A549 (cell line): ENCODE measurements around the gene RHBDL2. TPM values are rescaled to one million over a fixed set of nuclear protein-coding genes. Genes with fewer than 3 reads are reported as not detected.

ENCODE experiments used
- ATAC-seq, 2 experiments: fragments of 200-7000 bp in 1 of 2; fragments of >200 bp in 1 of 2; cut with Nextera tagmentation in 1 of 2; cut with Tn5 transposase in 1 of 2; 3 replicates each; pipeline versions ENCODE4 v1.8.0 to v1.9.1; 2018 to 2020; ENCODE audit warnings: mild to moderate bottlenecking in 1 of 2, moderate library complexity in 1 of 2
- CTCF ChIA-PET: fragments of 300-600 bp; sonication (Branson Sonifier 250); formaldehyde crosslinking; extraction: SDS; loops from one replicate; lab custom pipeline; 2021; ENCODE audit warnings: antibody characterized with exemption, inconsistent platforms; lab: Yijun Ruan, JAX
- POLR2A ChIA-PET: fragments of 350-600 bp; formaldehyde crosslinking; extraction: SDS; loops from one replicate; lab custom pipeline; 2021; ENCODE audit warnings: antibody characterized with exemption, inconsistent platforms; lab: Yijun Ruan, JAX
- DNase-seq, 2 experiments: peaks; one replicate each; pipeline versions ENCODE4 v3.0.0 to v3.0.0-alpha.2; 2011 to 2016; ENCODE audit warnings: low read depth in 1 of 2, low spot score in 1 of 2
- FAIRE-seq: peaks from 2 replicates; lab custom pipeline; 2011; peaks lifted over from hg19 to GRCh38; lab: Jason Lieb, UNC
- H3K27ac ChIP-seq, 2 experiments: fragments of >200 bp; sonication (Bioruptor Twin); formaldehyde crosslinking; 3 replicates each; pipeline ENCODE4 v1.5.1; 2016 to 2017
- H3K4me1 ChIP-seq: fragments of >200 bp; sonication (Bioruptor Twin); formaldehyde crosslinking; 3 replicates; pipeline ENCODE4 v1.6.1; 2016
- H3K4me2 ChIP-seq: fragments of >200 bp; sonication (Bioruptor Twin); formaldehyde crosslinking; 3 replicates; pipeline ENCODE4 v1.6.1; 2016
- H3K4me3 ChIP-seq: fragments of >200 bp; sonication (Bioruptor Twin); formaldehyde crosslinking; 3 replicates; pipeline ENCODE4 v1.5.1; 2016
- H3K9me3 ChIP-seq: fragments of >200 bp; sonication (Bioruptor Twin); formaldehyde crosslinking; 3 replicates; pipeline ENCODE4 v1.6.1; 2016
- BHLHE40 ChIP-seq: IDR thresholded peaks from 2 replicates; pipeline ENCODE4 v1.6.1; 2012; ENCODE audit warnings: low read depth, low read length, inconsistent platforms
- CEBPB ChIP-seq, 2 experiments: fragments of >200 bp in 1 of 2; sonication (Bioruptor Twin) in 1 of 2; formaldehyde crosslinking in 1 of 2; IDR thresholded peaks; 2 replicates each; pipeline ENCODE4 v1.6.1; 2012 to 2016
- CHD4 ChIP-seq: fragments of 200-600 bp; sonication (generic); IDR thresholded peaks from 2 replicates; pipeline ENCODE4 v1.6.1; 2016; ENCODE audit warnings: antibody characterized with exemption, mild to moderate bottlenecking, borderline replicate concordance
- EHMT2 ChIP-seq: fragments of 200-600 bp; sonication (generic); IDR thresholded peaks from 2 replicates; pipeline ENCODE4 v1.6.1; 2016; ENCODE audit warnings: antibody characterized with exemption, low read depth, mild to moderate bottlenecking, moderate library complexity
- FOSL2 ChIP-seq, 2 experiments: fragments of 450-650 bp in 1 of 2; fragments of >200 bp in 1 of 2; sonication (Bioruptor Twin) in 1 of 2; formaldehyde crosslinking; IDR thresholded peaks; 2 replicates each; pipeline versions ENCODE4 v1.5.0 to v1.6.1; 2016 to 2020; ENCODE audit warnings: mild to moderate bottlenecking in 1 of 2, moderate library complexity in 1 of 2
- FOXS1 ChIP-seq: fragments of 250-450 bp; sonication (Bioruptor Pico); IDR thresholded peaks from 2 replicates; pipeline ENCODE4 v1.5.0; 2020; ENCODE audit warnings: mild to moderate bottlenecking, moderate library complexity
- GATA3 ChIP-seq: IDR thresholded peaks from 2 replicates; pipeline ENCODE4 v1.6.1; 2012; ENCODE audit warnings: borderline replicate concordance
- HDAC2 ChIP-seq: fragments of 200-600 bp; sonication (generic); IDR thresholded peaks from 2 replicates; pipeline ENCODE4 v1.6.1; 2016
- KDM5A ChIP-seq: fragments of 200-600 bp; sonication (generic); IDR thresholded peaks from 2 replicates; pipeline ENCODE4 v1.6.1; 2016; ENCODE audit warnings: antibody characterized with exemption, mild to moderate bottlenecking
- MAFK ChIP-seq: fragments of 450-650 bp; IDR thresholded peaks from 2 replicates; pipeline ENCODE4 v1.6.1; 2014; ENCODE audit not compliant: partially characterized antibody
- NR3C1 ChIP-seq: fragments of >200 bp; sonication (Bioruptor Twin); formaldehyde crosslinking; IDR thresholded peaks from 3 replicates; pipeline ENCODE4 v1.6.1; 2017
- PHF8 ChIP-seq: fragments of 200-600 bp; sonication (generic); IDR thresholded peaks from 2 replicates; pipeline ENCODE4 v1.6.1; 2016; ENCODE audit warnings: low read depth, mild to moderate bottlenecking, antibody characterized with exemption, moderate library complexity, borderline replicate concordance
- POLR2A ChIP-seq: IDR thresholded peaks from 2 replicates; pipeline ENCODE4 v1.6.1; 2012; ENCODE audit warnings: mild to moderate bottlenecking, low read length
- RARB ChIP-seq: fragments of 250-450 bp; sonication (Bioruptor Pico); IDR thresholded peaks from 2 replicates; pipeline ENCODE4 v1.8.0; 2021; ENCODE audit warnings: mild to moderate bottlenecking, moderate library complexity
- SMC3 ChIP-seq: fragments of >200 bp; sonication (Bioruptor Twin); formaldehyde crosslinking; IDR thresholded peaks from 3 replicates; pipeline ENCODE4 v1.6.1; 2018; ENCODE audit warnings: inconsistent platforms
- WGBS: methylation state at CpG from one replicate; pipeline ENCODE4 v1.1.6; 2017; ENCODE audit errors: missing lambda C conversion rate; 5-methylcytosine and 5-hydroxymethylcytosine counted together
- polyA plus RNA-seq, 4 experiments: library from polyadenylated mRNA; depleted of rRNA in 3 of 4; stranded (reverse); fragments of >200 nt; fragmentation: RNase III in 1 of 4; extraction: RNeasy Plus Mini Kit Qiagen cat#74134 plus additional on column Dnase treatment in 1 of 4; gene quantifications; 2 replicates in 3 of 4; 3 replicates in 1 of 4; pipeline ENCODE4 v1.2.3, GENCODE V29; 2011 to 2017
- TF ChIP-seq, protein P1 (sequence below): fragments of 250-450 bp; sonication (Bioruptor Pico); IDR thresholded peaks from 2 replicates; pipeline ENCODE4 v1.5.0; 2021; ENCODE audit warnings: mild to moderate bottlenecking, moderate library complexity, borderline replicate concordance
- TF ChIP-seq, protein P2 (sequence below): fragments of 450-650 bp; IDR thresholded peaks from 2 replicates; pipeline ENCODE4 v1.6.1; 2014; ENCODE audit warnings: antibody characterized with exemption
- TF ChIP-seq, protein P3 (sequence below): IDR thresholded peaks from 2 replicates; pipeline ENCODE4 v1.6.1; 2012
- TF ChIP-seq, protein P4 (sequence below): fragments of 200-600 bp; sonication (generic); IDR thresholded peaks from 2 replicates; pipeline ENCODE4 v1.6.1; 2016; ENCODE audit warnings: antibody characterized with exemption, mild to moderate bottlenecking, moderate library complexity
- TF ChIP-seq, protein P5 (sequence below): fragments of >200 bp; sonication (Bioruptor Twin); formaldehyde crosslinking; IDR thresholded peaks from 3 replicates; pipeline ENCODE4 v1.6.1; 2016
- TF ChIP-seq, protein P6 (sequence below): IDR thresholded peaks from 2 replicates; pipeline ENCODE4 v1.6.1; 2012; ENCODE audit warnings: low read depth, borderline replicate concordance
- TF ChIP-seq, protein P7 (sequence below): IDR thresholded peaks from 2 replicates; pipeline ENCODE4 v1.6.1; 2012

RHBDL2 gene
- polyA plus RNA-seq, 2 of the 4 experiments (the other 2 are of a cell fraction): 2.6 to 3.6 TPM

DNA sequence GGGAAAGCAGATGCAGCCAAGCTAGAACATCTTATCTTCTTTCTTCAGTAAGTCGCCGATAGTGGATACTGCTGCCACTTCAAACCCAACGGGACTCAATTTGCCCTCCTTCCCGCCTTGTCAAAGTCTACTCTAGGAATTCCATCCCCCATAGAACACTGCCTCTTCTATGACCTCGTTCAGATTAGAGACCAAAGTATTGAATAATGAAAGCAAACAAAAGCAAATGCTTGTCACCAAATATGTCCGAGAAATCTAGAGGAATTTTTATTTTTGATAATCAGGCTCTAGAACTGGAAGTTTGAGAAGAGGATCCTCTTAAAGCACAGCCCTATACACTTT lies 81.2 kb downstream of the RHBDL2 start:
- 6% methylated on average over 6 of the region's 6 CpGs for WGBS
- FAIRE-seq: no peak
- DNase-seq: no peak
- no peaks in the 10 kb centered on the region for H3K9me3 ChIP-seq
- TF ChIP-seq POLR2A (no peak), EHMT2 (no peak), GATA3 (no peak), HDAC2 (no peak), SMC3 (no peak), KDM5A (no peak), RARB (CRISPR knock-in tag) (no peak), NR3C1 (no peak), CEBPB (IDR thresholded peaks at IDR 0.05) (no peak), FOSL2 (IDR thresholded peaks at IDR 0.05) (no peak), FOSL2 (CRISPR knock-in tag; IDR thresholded peaks at IDR 0.05) (no peak), MAFK (no peak), BHLHE40 (no peak), CHD4 (no peak), PHF8 (no peak), FOXS1 (CRISPR knock-in tag) (no peak)
- TF ChIP-seq, protein P1, sequence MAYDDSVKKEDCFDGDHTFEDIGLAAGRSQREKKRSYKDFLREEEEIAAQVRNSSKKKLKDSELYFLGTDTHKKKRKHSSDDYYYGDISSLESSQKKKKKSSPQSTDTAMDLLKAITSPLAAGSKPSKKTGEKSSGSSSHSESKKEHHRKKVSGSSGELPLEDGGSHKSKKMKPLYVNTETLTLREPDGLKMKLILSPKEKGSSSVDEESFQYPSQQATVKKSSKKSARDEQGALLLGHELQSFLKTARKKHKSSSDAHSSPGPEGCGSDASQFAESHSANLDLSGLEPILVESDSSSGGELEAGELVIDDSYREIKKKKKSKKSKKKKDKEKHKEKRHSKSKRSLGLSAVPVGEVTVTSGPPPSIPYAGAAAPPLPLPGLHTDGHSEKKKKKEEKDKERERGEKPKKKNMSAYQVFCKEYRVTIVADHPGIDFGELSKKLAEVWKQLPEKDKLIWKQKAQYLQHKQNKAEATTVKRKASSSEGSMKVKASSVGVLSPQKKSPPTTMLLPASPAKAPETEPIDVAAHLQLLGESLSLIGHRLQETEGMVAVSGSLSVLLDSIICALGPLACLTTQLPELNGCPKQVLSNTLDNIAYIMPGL (CRISPR knock-in tag): no peak
- TF ChIP-seq, protein P2, sequence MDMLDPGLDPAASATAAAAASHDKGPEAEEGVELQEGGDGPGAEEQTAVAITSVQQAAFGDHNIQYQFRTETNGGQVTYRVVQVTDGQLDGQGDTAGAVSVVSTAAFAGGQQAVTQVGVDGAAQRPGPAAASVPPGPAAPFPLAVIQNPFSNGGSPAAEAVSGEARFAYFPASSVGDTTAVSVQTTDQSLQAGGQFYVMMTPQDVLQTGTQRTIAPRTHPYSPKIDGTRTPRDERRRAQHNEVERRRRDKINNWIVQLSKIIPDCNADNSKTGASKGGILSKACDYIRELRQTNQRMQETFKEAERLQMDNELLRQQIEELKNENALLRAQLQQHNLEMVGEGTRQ: no peak
- TF ChIP-seq, protein P3, sequence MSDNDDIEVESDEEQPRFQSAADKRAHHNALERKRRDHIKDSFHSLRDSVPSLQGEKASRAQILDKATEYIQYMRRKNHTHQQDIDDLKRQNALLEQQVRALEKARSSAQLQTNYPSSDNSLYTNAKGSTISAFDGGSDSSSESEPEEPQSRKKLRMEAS: no peak
- TF ChIP-seq, protein P4, sequence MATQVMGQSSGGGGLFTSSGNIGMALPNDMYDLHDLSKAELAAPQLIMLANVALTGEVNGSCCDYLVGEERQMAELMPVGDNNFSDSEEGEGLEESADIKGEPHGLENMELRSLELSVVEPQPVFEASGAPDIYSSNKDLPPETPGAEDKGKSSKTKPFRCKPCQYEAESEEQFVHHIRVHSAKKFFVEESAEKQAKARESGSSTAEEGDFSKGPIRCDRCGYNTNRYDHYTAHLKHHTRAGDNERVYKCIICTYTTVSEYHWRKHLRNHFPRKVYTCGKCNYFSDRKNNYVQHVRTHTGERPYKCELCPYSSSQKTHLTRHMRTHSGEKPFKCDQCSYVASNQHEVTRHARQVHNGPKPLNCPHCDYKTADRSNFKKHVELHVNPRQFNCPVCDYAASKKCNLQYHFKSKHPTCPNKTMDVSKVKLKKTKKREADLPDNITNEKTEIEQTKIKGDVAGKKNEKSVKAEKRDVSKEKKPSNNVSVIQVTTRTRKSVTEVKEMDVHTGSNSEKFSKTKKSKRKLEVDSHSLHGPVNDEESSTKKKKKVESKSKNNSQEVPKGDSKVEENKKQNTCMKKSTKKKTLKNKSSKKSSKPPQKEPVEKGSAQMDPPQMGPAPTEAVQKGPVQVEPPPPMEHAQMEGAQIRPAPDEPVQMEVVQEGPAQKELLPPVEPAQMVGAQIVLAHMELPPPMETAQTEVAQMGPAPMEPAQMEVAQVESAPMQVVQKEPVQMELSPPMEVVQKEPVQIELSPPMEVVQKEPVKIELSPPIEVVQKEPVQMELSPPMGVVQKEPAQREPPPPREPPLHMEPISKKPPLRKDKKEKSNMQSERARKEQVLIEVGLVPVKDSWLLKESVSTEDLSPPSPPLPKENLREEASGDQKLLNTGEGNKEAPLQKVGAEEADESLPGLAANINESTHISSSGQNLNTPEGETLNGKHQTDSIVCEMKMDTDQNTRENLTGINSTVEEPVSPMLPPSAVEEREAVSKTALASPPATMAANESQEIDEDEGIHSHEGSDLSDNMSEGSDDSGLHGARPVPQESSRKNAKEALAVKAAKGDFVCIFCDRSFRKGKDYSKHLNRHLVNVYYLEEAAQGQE: no peak
- TF ChIP-seq, all 56 proteins: peak for 0
- peak overlapping the region; percentile 89 for H3K4me3 ChIP-seq
- peak overlapping the region; percentile 82 to 92 for H3K27ac ChIP-seq
- peaks cover 11% of the 10 kb centered on the region for H3K4me1 ChIP-seq
- peak overlapping the region; percentile 87 for H3K4me2 ChIP-seq
- CTCF ChIA-PET: no interaction called here
- ATAC-seq: no peak
- POLR2A ChIA-PET: interaction anchor here (0.6 kb wide), 1 partner anchor 190 kb away, joined by 3 read pairs; no protein-coding TSS in a partner anchor

DNA sequence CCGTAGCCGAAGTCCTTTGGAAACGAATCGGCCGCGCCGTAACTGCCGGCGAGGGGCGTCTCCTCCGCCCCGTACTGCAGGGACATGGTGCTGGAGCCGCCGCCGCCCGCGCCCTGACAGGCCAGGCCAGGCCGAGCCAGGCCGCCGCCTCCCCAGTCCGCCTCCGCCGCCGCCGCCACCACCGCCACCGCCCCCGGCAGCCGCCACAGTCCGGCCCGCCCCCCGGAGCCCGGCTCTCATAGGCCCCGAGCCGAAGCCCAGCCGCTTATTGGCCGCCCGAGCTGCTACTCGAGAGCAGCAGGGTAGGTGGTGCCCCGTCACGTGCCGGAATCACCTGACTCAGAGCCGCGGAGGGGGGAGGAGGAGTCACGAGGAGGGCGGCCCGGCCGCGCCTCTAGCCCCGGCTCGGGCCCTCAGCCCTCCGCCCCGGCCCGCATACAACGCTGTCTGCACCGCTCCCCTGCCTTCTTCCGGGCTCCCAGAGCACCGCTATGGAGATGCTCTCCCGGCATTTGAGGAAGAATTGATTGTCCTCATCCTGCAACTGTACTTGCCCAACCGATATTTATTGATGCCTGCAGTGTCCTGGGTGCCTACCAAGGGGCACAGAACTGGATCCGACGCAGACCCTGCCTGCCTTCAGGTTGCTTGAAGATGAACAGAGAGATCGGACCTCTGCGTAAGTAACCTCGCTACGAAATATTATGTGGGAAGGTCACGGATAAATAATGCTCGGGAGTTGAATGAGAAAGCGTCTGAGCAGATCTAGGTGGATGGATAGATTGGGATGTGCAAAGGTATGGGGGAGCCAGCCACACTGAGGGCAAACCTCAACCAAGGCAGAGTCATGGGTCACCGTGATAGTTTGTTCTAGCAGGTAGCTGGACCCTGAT lies 81.8 kb downstream of the RHBDL2 start, which contains the start of gene RRAGC:
TSS of gene RRAGC (minus strand) at position 212 of the 893 bp plus-strand sequence. CDS start at position 86, 126 bp downstream.
- Histone ChIP-seq H3K27ac (peak within 1 kb of the TSS; percentile 85 to 92), H3K4me2 (peak within 1 kb of the TSS; percentile 92), H3K4me1 (peaks cover 11% of the 10 kb centered on the region), H3K4me3 (peak within 1 kb of the TSS; percentile 89), H3K9me3 (no peaks in the 10 kb centered on the region)
- DNase-seq (peak; percentile 95 to 96), FAIRE-seq (no peak), ATAC-seq (peak; percentile 98 to 99)
- CTCF ChIA-PET: interaction anchor here (0.9 kb wide), 1 partner anchor 816 kb away, joined by 3 read pairs; no protein-coding TSS in a partner anchor
- 0% methylated on average over 10 of the region's 70 CpGs for WGBS
- POLR2A ChIA-PET: interaction anchor here (0.6 kb wide), 2 partner anchors 129 to 191 kb away, joined by 3 read pairs; no protein-coding TSS in a partner anchor
- TF ChIP-seq BHLHE40: peak; percentile 97
- TF ChIP-seq POLR2A: peak; percentile 40
- no peak for TF ChIP-seq FOSL2 (IDR thresholded peaks at IDR 0.05)
- TF ChIP-seq FOSL2 (CRISPR knock-in tag; IDR thresholded peaks at IDR 0.05): 0 out of 2 replicates have a peak, but pooled peaks have one; percentile 39
- TF ChIP-seq, protein P2: peak; percentile 99
- peak; percentile 49; the same call in 1 of the 2 replicates for TF ChIP-seq PHF8
- TF ChIP-seq, protein P5, sequence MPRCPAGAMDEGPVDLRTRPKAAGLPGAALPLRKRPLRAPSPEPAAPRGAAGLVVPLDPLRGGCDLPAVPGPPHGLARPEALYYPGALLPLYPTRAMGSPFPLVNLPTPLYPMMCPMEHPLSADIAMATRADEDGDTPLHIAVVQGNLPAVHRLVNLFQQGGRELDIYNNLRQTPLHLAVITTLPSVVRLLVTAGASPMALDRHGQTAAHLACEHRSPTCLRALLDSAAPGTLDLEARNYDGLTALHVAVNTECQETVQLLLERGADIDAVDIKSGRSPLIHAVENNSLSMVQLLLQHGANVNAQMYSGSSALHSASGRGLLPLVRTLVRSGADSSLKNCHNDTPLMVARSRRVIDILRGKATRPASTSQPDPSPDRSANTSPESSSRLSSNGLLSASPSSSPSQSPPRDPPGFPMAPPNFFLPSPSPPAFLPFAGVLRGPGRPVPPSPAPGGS: 0 out of 3 replicates have a peak, but pooled peaks have one; percentile 43
- TF ChIP-seq, protein P3: peak; percentile 82
- TF ChIP-seq, protein P6, sequence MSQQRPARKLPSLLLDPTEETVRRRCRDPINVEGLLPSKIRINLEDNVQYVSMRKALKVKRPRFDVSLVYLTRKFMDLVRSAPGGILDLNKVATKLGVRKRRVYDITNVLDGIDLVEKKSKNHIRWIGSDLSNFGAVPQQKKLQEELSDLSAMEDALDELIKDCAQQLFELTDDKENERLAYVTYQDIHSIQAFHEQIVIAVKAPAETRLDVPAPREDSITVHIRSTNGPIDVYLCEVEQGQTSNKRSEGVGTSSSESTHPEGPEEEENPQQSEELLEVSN: 0 out of 2 replicates have a peak, but pooled peaks have one; percentile 47
- TF ChIP-seq, protein P7, sequence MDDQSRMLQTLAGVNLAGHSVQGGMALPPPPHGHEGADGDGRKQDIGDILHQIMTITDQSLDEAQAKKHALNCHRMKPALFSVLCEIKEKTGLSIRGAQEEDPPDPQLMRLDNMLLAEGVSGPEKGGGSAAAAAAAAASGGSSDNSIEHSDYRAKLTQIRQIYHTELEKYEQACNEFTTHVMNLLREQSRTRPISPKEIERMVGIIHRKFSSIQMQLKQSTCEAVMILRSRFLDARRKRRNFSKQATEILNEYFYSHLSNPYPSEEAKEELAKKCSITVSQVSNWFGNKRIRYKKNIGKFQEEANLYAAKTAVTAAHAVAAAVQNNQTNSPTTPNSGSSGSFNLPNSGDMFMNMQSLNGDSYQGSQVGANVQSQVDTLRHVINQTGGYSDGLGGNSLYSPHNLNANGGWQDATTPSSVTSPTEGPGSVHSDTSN: peak; percentile 94
